DMS114 treated with DMSO at 0.1 percent for 48 hours (cell line): Measurements from ENCODE around the gene C17orf75.

Experiments
- DNase-seq: peaks from one replicate; lab custom pipeline; 2025; ENCODE audit not compliant: unreplicated experiment; lab: John Stamatoyannopoulos, UW

The C17orf75 gene

GRCh38 chr17:32278815-32279214 lies 63.2 kb downstream of the C17orf75 start:
- DNase-seq: no peak
